Right hindlimb (tissue), 1 donor: Measurements from ENCODE around the gene NEU2.
"Not testable (repeated sequence)": the region's sequence is repeated elsewhere in the genome, so short reads cannot be mapped to it uniquely, and the experiment has no call there.

ENCODE experiments used
- DNase-seq: peaks from one replicate; pipeline ENCODE4 v3.0.0-alpha.2; 2018

NEU2 gene

DNA sequence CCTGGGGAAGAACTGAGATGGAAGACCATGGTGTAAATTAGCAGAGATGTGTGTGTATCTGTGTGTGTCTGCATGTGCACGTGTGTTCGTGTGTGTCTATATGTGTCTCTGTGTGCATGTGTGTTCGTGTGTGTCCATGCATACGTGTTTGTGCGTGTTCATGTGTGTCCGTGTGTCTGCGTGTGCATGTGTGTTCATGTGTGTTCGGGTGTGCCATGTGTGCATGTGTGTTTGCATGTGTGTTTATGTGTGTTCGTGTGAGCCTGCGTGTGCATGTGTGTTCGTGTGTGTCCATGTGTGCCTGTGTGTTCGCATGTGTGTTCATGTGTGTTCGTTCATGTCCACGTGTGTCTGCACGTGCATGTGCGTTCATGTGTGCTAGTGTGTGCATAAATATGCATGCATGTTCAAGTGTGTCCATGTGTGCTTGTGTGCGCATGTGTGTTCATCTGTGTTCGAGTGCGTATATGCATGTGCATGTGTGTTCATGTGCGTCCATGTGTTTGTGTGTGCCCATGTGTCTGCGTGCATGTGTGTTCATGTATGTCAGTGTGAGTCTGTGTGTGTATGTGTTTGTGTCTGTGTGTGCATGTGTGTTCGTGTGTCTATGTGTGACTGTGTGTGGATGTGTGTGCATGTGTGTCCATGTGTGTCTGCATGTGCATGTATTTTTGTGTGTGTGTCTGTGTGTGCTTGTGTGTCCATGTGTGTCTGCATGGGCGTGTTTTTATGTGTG is 3.1 kb downstream of the NEU2 start:
- DNase-seq, result no peak

DNA sequence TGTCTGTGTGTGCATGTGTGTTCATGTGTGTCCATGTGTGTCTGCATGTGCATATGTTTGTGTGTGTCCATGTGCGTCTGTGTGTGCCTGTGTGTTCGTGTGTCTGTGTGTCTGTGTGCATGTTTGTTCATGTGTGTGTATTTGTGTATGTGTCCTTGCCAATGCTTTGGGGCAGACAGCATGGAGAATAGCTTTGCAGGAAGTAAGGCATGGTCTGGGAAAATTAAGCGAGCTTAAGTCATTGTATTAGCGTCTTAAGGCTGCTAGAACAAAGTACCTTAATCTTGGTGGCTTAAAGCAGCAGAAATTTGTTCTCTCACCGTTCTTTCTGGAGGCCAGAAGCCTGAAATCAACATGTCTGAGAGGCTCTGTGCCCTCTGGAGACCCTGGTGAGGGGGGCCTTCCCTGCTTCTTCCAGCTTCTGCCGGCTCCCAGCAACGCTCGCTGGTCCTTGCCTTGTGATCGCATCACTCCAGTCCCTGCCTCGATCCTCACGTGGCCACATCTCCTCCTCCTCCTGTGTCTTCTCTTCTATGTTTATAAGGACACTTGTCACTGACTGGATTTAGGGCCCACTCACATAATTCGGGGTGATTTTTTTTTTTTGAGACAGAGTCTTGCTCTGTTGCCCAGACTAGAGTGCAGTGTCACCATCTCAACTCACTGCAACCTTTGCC is 3.8 kb downstream of the NEU2 start:
- DNase-seq, result no peak

DNA sequence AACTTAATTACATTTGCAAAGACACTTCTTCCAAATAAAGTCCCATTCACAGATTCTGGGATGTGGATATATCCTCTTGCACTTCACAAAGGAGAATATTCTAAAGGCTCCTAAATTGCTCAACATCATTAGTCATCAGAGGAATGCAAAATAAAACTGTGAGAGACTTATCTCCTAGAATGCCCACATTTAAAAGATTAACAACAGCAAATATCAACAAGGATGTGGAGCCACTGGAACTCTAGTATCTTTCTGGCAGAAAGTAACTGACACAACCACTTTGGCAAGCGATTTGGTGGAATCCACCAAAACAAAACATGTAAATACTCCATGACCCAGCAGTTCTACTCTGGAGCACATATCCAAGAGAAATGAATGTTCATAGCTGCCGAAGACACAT is 4.6 kb downstream of the NEU2 start:
- no peak for DNase-seq

DNA sequence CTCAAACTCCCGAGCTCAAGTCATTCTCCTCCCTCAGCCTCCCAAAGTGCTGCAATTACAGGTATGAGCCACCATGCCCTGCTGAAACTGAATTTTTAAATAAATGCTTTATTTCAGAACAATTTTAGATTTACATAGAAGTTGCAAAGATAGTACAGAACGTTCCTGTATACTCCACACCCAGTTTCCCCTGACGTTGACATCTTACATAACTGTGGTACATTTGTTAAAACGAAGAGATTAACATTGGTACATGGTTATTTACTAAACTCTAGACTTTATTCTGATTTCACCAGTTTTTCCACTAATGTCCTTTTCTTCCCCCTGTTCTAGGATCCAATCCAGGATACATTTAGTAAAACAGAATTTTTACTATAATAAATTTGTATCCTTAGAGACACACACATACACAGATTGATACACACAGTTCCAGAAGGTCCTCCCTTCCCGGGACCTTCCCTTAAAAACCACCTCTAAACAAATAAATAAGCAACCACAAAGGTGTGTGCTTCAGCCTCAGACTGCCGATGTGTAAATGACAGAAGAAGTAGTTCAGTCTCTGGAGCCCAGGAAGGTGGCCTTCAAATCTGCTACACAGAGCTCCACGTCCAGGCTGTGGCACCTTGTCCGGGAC is 6.9 kb downstream of the NEU2 start:
- DNase-seq, result no peak

DNA sequence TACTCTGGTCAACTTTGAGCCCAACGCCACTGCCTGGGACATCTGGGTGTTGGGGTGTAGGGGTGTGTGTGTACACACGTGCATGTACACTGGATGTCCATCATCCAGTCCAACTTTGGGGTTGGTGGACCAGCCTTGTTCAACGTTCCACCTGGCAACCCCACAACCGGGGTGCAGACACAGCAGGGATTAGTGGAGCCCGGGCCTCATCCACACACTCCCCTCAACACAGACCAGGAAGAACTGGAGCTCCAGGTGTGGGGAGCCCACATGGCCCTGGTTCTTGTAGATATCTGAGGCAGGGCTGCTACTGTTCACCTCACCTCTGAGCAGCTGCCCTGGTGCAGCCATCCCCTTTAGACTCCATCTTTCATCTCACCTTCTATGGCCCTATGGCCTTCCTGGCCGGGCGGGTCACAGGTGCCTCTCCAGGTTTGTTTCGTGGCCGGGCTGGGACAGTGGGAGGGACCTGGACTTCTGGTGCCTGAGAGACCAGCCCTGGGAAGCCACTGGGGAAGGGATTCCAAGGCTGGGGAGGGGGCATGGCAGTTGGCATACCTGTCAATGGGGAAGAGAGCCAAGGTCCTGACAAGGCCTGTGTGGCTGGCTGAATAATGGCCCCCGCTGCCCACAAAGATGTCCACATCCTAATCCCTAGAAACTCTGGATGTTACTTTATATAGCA is 7.5 kb downstream of the NEU2 start:
- no peak for DNase-seq

DNA sequence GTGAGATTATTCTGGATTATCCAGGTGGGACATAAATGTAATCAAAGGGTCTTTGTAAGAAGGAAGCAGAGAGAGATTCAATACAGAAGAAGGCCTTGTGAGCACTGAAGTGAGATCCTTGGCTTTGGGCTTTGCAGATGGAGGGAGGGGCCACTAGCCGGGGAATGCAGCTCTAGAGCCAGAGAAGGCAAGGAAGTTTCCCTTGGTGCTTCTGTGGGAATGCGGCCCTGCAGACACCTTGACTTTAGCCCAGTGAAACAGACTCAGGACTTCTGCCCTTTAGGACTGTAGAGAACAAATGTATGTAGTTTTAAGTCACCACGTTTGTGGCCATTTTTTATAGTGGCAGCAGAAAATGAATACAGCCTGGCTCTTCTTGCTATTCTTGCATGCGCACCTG is 8.1 kb downstream of the NEU2 start:
- no peak for DNase-seq

DNA sequence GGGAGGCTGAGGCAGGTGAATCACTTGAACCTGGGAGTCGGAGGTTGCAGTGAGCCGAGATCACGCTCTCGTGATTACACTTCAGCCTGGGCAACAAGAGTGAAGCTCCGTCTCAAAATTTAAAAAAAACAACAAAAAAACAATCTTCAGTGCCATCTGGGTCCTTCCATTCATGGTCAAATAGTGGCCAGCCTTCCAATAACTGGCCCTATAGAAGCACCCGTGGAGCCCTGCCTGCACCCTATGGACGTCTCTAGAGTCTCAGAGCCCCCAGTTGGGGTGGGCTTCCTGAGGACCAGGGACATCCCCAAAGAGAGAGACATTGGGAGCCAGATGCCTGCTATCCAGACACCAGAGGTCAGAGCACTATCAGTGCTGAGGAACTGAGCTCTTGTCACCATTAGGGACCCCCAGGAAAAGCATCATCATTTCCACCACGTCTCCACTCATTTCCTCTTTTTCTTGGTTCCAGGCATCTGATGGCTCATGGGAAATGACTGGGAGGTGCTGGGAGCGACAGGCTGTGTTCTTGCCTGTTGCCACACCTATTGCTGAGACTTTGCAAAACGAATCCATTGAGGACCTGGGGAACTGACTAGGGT is 9.4 kb downstream of the NEU2 start:
- no peak for DNase-seq

DNA sequence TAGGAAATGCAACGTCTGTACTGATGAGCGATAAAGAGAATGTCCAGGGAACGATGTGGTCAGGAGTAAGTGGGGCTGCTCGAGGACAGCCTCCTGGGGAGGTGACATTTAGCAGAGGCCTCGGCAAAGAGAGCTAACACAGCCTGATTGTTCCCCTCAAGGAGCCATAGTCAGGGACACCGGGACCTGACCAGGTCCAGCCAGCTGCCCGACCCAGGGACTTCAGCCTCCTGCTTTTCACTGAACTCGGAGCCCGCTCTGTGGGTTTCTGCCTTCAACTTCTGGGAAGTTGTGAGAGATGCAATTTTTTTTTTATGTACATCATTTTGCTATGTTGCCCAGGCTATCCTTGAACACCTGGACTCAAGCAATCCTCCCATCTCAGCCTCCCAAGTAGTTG is 10.1 kb downstream of the NEU2 start:
- DNase-seq, result no peak

DNA sequence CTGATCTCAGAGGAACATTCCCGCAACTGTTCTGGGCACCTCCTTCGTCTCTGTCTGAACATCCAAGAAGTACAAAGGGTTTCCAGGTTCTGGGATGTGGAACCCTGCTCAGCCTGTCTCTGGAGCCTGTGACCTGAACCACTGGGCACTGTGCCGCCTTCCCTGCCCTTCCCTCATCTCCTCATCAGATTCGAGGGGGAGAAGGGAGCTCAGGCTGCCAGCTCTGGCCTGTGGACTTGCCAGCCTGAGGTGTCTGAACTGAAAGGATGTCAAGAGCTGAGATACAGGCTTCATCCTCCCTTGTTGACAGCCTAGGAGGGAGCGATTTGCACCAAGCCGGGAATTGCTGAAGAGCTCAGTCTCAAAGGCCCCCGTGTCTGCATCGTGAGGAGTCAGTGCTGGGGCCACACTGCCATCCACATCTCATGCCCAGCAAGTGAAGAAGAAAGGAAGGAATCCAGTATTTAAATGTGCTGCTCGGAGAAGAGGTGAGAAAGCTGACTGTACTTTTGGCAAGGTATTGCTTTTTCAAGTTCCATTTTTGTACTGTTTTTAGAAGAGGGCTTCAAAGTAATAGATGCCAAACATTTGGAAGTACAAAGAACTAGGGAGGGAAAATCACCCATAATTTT is 12.6 kb downstream of the NEU2 start:
- no peak for DNase-seq

DNA sequence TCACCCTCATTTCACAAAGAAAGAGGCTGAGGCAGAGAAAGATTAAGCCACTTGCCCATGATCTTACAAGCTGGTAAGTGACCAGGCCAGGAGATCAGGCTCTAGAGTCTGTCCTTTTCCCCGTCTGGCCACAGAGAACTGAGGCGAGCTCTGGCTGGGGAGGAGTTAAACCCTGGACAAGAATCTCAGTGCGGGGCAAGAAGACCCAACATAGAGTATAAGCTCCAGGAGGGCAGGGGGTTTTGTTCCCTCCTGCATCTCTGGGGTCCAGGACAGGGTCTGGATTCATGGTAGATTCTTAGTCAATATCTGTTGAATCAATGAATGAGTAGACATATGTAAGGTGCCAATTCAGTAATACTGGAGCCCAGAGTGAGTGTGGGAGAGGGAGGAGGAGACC is 14.7 kb downstream of the NEU2 start:
- DNase-seq, result no peak

DNA sequence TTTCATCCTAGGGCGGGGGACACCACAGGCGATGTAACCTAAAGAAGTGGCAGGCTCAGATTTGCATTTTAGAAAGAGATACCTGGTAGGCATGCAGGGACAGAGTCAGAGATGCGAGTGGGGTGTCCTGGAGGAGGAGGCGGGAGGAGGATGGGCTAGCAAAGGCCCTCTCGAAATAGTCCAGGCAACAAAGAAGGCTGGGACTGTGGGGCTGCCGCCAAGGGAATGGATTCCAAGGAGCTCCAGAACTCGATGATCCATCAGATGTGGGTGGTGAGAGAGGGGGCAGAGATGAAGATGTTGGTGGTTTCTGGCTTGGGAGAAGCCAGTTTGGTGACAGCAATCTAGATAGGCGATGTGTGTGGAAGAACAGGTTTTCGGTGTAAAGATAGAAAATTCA is 15.2 kb downstream of the NEU2 start:
- DNase-seq, result no peak

DNA sequence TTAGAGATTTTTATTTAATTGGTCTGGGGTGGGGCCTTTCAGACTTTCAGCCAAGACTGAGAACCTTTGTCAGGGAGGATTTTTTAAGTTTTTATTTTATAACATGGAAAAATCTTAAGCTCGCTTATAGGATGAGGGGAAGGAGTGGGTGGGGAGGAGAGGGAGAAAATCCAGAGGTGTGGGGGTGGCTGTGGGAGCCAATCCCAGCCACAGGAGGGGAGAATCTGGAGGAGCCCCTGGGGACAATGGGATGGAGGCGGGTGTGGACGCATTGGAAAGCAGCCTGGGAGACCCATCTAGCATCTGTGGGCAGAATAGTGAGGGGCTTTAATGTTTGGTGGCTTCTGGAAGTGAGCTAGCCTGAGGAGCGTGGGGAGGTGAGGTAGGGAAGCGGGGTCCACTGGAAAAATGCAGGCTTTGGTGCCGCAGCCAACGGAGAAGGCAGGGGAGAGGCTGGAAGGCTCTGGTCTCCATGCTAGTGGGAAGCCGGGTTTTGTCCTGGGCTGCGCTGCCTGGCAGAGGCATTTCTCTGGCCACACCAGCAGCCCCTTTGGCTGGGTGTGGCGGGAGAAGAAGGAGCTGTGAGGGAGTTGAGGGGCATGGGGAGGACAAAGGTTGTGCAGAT is 16.2 kb downstream of the NEU2 start:
- DNase-seq, result no peak

DNA sequence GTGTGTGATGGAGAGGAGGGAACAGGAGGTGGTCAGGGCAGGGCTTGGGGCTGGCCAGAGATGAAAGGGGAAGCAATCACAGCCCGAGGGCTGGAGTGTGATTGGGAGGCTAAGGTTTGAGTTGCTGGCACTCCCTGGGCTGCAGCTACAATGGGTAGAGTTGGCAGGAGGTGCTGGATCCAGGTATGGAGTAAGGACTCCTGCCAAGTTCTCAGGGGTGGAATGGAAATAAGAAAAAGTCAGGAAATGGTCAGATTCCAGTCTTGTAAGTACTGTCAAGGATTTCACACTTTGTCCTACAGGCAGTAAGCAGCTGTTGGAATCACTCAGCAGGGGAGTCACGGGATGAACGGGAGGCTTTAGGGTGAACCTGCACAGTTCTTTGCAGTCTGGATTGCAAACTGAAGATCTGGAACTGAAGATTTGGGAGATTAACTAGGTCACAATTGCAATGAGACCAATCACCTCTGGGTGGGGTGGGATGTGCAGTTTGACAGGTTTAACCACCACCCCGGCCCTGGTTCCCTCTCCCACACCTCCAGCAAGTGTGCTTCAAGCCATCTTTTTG is 16.8 kb downstream of the NEU2 start:
- no peak for DNase-seq

DNA sequence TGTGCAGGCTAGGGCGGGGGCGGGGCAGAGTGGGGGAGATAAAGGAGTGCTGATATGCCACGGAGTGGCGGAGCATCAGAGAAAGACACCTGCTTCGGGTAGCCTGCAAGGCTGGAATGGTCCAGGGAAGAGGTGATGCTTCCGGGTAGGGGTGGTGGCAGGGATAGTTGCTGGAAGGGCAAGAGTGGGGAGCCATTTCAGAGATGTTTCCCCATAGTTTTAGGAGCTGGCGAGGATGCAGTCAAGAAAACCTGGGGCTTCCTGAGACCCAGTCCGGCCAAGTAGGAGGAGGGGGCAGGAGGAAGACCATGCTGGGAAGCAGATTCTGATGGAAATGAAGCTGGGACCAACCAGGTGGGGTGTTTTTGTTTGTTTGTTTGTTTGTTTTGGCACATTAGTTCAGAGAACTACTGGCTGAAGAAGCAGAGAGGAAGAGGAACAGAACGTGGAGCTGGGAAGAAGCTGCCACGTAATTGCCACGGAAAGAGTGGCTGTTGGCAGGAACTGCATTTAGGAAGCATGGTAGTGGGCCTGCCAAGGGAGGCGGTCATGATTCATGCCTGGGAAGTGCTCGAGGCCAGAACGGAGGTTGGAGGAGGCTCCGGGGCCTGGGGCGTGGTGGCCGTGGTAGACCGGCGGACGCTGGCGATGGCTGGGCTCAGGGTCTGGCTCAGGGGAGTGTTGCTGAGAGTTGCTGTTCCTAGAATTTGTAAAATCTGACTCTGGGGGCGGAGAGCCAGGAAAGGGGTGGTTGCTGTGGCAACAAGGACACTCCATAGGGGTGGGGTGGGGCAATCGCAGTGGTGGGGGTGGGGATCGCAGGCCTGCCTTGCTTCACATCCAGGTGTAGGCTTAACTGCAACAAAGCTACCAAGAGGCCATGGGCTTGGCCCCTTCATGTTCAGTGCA is 19.0 kb downstream of the NEU2 start:
- DNase-seq, result peak; percentile 79

DNA sequence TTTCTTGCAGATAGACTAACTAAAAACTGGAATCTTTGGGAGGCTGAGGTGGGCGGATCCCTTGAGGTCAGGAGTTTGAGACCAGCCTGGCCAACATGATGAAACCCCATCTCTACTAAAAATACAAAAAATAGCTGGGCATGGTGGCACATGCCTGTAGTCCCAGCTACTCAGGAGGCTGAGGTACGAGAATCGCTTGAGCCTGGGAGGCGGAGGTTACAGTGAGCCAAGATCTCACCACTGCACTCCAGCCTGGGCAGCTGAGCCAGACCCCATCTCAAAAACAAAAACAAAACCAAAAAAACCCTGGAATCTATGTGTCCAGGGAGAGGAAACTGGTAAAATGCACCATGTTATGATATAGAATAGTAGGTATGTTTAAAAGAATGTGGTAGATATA is 20.0 kb downstream of the NEU2 start:
- DNase-seq, result not testable (repeated sequence)

DNA sequence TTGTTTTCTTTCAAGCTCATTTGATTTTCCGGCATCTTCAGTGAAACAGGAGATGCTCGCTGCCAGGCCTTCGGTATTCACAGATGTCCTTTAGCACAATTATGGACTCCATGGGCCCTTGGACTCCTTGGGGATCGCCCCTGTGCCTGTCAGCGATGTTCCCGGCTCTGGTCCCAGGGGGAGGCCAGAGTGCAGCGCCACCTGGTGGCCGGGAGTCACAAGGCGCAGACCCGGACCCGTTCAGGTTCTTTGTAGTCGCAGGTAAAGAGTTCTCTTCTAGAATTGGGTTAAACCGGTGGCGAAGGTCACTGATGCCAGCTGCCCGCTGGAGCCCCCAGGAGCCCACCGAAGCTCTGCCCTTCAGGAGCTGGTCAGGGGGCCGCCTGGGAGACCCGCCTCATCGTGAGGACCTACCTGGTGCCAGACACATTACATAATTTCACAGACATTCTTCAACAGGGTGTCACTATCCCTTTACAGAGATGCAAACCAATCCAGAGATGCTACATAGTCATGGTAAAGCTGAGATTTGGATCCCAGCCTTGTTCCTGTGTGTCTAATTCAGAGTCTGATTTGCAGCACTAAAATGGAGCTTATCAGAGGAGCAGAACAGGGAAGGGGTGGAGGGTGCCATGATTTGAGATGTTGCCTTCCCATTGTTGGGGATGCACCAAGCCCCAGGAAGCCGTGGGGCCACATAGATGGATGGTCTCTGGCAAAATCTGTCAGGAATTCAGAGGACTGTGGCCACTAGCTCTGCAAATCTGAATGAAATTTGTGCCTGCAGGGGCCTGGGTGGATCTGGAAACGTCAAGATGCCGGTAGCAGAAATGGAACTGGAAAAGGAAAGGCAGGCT is 21.7 kb downstream of the NEU2 start:
- DNase-seq, result no peak

DNA sequence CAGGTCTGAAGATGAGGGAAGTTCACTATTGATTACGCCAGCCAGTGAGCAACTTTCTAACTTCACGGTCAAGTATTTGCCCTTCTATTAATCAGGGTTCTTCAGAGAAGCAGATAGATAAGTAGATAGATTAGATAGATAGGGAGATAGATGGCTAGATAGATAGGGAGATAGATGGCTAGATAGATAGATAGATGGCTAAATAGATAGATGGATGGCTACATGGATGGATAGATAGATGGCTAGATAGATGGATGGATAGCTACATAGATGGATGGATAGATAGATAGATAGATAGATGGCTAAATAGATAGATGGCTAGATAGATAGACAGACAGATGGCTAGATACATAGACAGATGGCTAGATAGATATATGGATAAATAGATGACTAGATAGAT is 22.9 kb downstream of the NEU2 start:
- DNase-seq, result no peak

DNA sequence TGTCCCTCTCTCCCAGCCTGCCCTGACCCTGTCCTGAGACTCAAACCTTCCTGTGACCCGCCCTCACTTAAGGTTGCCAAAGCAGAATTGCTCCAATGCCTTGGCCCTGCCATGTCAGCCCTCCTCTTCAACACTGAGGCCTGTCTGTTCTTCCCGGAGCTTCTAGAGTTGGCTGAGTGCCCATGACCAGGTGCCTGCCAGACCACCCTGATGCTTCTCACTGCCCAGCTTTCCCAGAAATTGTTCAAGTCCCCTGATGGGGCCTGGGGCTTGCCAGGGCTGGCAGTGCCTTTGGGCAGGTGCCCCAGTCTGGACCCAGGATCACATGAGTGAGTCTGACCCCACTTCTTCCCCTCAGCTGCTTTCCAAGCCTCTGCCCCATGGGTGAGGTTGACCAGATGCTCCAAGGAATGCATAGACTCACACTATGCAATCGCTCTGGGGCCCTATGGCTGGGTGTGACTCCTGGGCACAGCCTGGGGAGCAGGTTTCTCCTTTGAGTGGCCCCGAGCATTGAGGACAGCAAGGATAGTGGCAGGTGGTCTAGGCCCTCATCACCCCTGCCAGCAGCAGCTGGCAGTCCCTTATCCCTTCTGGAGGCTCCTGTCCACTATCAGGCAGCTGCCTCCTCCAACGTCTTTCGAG is 24.6 kb downstream of the NEU2 start:
- DNase-seq, result no peak
